H1 (cell line): Measurements from ENCODE around the gene ARHGAP10. TPM values are rescaled to one million over a fixed set of nuclear protein-coding genes. Genes with fewer than 3 reads are reported as not detected.

ENCODE experiments used
- CTCF ChIA-PET: fragments of 300-600 bp; sonication (Branson Sonifier 250); formaldehyde crosslinking; loops from one replicate; lab custom pipeline; 2021; ENCODE audit not compliant: partially characterized antibody; lab: Charles Lee
- POLR2A ChIA-PET: fragments of 300-600 bp; sonication (Branson Sonifier 250); formaldehyde crosslinking; loops from one replicate; lab custom pipeline; 2021; ENCODE audit warnings: inconsistent platforms; ENCODE audit not compliant: partially characterized antibody; lab: Charles Lee
- DNase-seq, 2 experiments: peaks; one replicate each; pipeline versions ENCODE4 v3.0.0 to v3.0.0-alpha.2; 2010 to 2022; ENCODE audit warnings: low spot score in 2 of 2, low read depth in 1 of 2, mixed read lengths in 1 of 2
- FAIRE-seq: peaks from 2 replicates; lab custom pipeline; 2011; peaks lifted over from hg19 to GRCh38; lab: Jason Lieb, UNC
- H2AFZ ChIP-seq: 2 replicates; pipeline ENCODE4 v1.8.1; 2012; ENCODE audit warnings: low read length, inconsistent platforms
- H2AK5ac ChIP-seq: 2 replicates; pipeline ENCODE4 v1.6.1; 2013; ENCODE audit warnings: low read depth, low read length
- H2BK120ac ChIP-seq: replicated peaks from 2 replicates; pipeline ENCODE3; 2013; ENCODE audit warnings: low read depth, low read length, inconsistent platforms
- H2BK12ac ChIP-seq: 2 replicates; pipeline ENCODE4 v1.6.1; 2013; ENCODE audit warnings: low read depth, low read length
- H2BK15ac ChIP-seq: 2 replicates; pipeline ENCODE4 v1.6.1; 2013; ENCODE audit warnings: low read length
- H2BK20ac ChIP-seq: 2 replicates; pipeline ENCODE4 v1.6.1; 2013; ENCODE audit warnings: low read length
- H2BK5ac ChIP-seq: 2 replicates; pipeline ENCODE4 v1.6.1; 2013; ENCODE audit warnings: low read depth, low read length
- H3K14ac ChIP-seq: 2 replicates; pipeline ENCODE4 v1.6.1; 2013; ENCODE audit warnings: inconsistent platforms; ENCODE audit not compliant: insufficient read length
- H3K18ac ChIP-seq: 2 replicates; pipeline ENCODE4 v1.6.1; 2013; ENCODE audit warnings: low read length; ENCODE audit errors: extremely low read depth
- H3K23ac ChIP-seq: 2 replicates; pipeline ENCODE4 v1.6.1; 2013; ENCODE audit warnings: inconsistent platforms; ENCODE audit not compliant: insufficient read length
- H3K23me2 ChIP-seq: 2 replicates; pipeline ENCODE4 v1.6.1; 2013; ENCODE audit warnings: low read depth, low read length
- H3K27ac ChIP-seq: 2 replicates; pipeline ENCODE4 v1.6.1; 2011; ENCODE audit warnings: low read depth, low read length, inconsistent platforms
- H3K27me3 ChIP-seq, 4 experiments: replicated peaks in 1 of 4; 1 replicate in 1 of 4; 2 replicates in 3 of 4; pipeline versions ENCODE4 v1.6.1 to v1.8.1; 2011 to 2013; ENCODE audit warnings: low read length in 3 of 4, mild to moderate bottlenecking in 3 of 4, inconsistent platforms in 2 of 4, mixed read lengths in 2 of 4, moderate library complexity in 1 of 4; ENCODE audit not compliant: control insufficient read depth in 3 of 4, insufficient read depth in 3 of 4; ENCODE audit errors: extremely low read depth in 1 of 4
- H3K36me3 ChIP-seq, 4 experiments: 2 replicates each; pipeline versions ENCODE4 v1.6.1 to v1.8.1; 2011 to 2013; ENCODE audit warnings: mild to moderate bottlenecking in 4 of 4, low read length in 3 of 4, moderate library complexity in 2 of 4, control low read depth in 1 of 4, inconsistent platforms in 1 of 4; ENCODE audit not compliant: insufficient read depth in 4 of 4, control insufficient read depth in 2 of 4
- H3K4ac ChIP-seq: replicated peaks from 2 replicates; pipeline ENCODE3; 2013; ENCODE audit warnings: low read length, low read depth, mixed read lengths, inconsistent platforms; ENCODE audit not compliant: insufficient read length
- H3K4me1 ChIP-seq, 4 experiments: replicated peaks in 1 of 4; 1 replicate in 1 of 4; 2 replicates in 3 of 4; pipeline versions ENCODE4 v1.6.1 to v1.8.1; 2011 to 2013; ENCODE audit warnings: low read length in 3 of 4, inconsistent platforms in 2 of 4, mixed read lengths in 1 of 4; ENCODE audit not compliant: insufficient read depth in 4 of 4, control insufficient read depth in 3 of 4
- H3K4me2 ChIP-seq, 2 experiments: 2 replicates each; pipeline versions ENCODE4 v1.6.1 to v1.8.1; 2011 to 2013; ENCODE audit warnings: low read depth in 2 of 2, low read length in 2 of 2, control low read depth in 1 of 2, inconsistent platforms in 1 of 2, mild to moderate bottlenecking in 1 of 2; ENCODE audit not compliant: insufficient read depth in 1 of 2
- H3K4me3 ChIP-seq, 4 experiments: fragments of 200-600, 300-600 bp in 1 of 4; sonication (generic), shearing (Covaris generic), sonication (Bioruptor Twin) in 1 of 4; 2 replicates each; pipeline versions ENCODE4 v1.5.1 to v1.8.1; 2011 to 2016; ENCODE audit warnings: low read length in 4 of 4, low read depth in 3 of 4, control low read depth in 2 of 4, inconsistent platforms in 2 of 4, mild to moderate bottlenecking in 2 of 4, mixed read lengths in 1 of 4, moderate library complexity in 1 of 4; ENCODE audit not compliant: insufficient read depth in 2 of 4; ENCODE audit errors: extremely low read depth in 1 of 4
- H3K56ac ChIP-seq: replicated peaks from 2 replicates; pipeline ENCODE3; 2013; ENCODE audit warnings: low read depth, mild to moderate bottlenecking, mixed read lengths, low read length, inconsistent platforms; ENCODE audit not compliant: insufficient read length
- H3K79me1 ChIP-seq: 2 replicates; pipeline ENCODE4 v1.6.1; 2013; ENCODE audit warnings: low read depth, low read length, control low read depth
- H3K79me2 ChIP-seq, 2 experiments: 2 replicates each; pipeline versions ENCODE4 v1.6.1 to v1.8.1; 2012 to 2013; ENCODE audit warnings: low read length in 2 of 2, mild to moderate bottlenecking in 2 of 2, inconsistent platforms in 1 of 2; ENCODE audit not compliant: insufficient read depth in 2 of 2, control insufficient read depth in 1 of 2
- H3K9ac ChIP-seq, 4 experiments: replicated peaks in 1 of 4; 1 replicate in 1 of 4; 2 replicates in 3 of 4; pipeline versions ENCODE4 v1.6.1 to v1.8.1; 2011 to 2013; ENCODE audit warnings: low read depth in 3 of 4, low read length in 3 of 4, control low read depth in 2 of 4, mild to moderate bottlenecking in 2 of 4, moderate library complexity in 2 of 4, inconsistent platforms in 1 of 4; ENCODE audit errors: extremely low read depth in 1 of 4
- H3K9me3 ChIP-seq, 2 experiments: 2 replicates each; pipeline versions ENCODE4 v1.6.1 to v1.8.1; 2012 to 2013; ENCODE audit warnings: mild to moderate bottlenecking in 2 of 2, moderate library complexity in 2 of 2, control low read depth in 1 of 2, inconsistent platforms in 1 of 2, low read depth in 1 of 2, low read length in 1 of 2, mixed read lengths in 1 of 2; ENCODE audit not compliant: insufficient read depth in 2 of 2
- H4K20me1 ChIP-seq, 2 experiments: replicated peaks in 1 of 2; 2 replicates each; pipeline versions ENCODE3 to v1.8.1; 2011 to 2013; ENCODE audit warnings: inconsistent platforms in 2 of 2, low read length in 2 of 2, mild to moderate bottlenecking in 1 of 2; ENCODE audit not compliant: insufficient read depth in 2 of 2, control insufficient read depth in 1 of 2
- H4K5ac ChIP-seq: 2 replicates; pipeline ENCODE4 v1.6.1; 2013; ENCODE audit warnings: low read length, low read depth, mixed read lengths, inconsistent platforms; ENCODE audit not compliant: insufficient read length
- H4K8ac ChIP-seq: 2 replicates; pipeline ENCODE4 v1.8.0; 2013; ENCODE audit warnings: mild to moderate bottlenecking, moderate library complexity, low read length, inconsistent platforms; ENCODE audit not compliant: insufficient read depth; ENCODE audit errors: extremely low read depth
- H4K91ac ChIP-seq: replicated peaks from 2 replicates; pipeline ENCODE3; 2013; ENCODE audit warnings: low read length, mixed read lengths, inconsistent platforms; ENCODE audit not compliant: insufficient read length
- WGBS, 2 experiments: shearing (Covaris generic) in 1 of 2; methylation state at CpG; one replicate each; pipeline versions ENCODE4 v1.1.6 to v1.1.7; 2013 to 2015; ENCODE audit warnings: low lambda C conversion rate in 2 of 2, mixed read lengths in 2 of 2, inconsistent platforms in 1 of 2, low coverage in 1 of 2, missing lambda C conversion rate in 1 of 2; ENCODE audit not compliant: insufficient replicate concordance in 2 of 2, insufficient coverage in 1 of 2, insufficient read length in 1 of 2; ENCODE audit errors: extremely low coverage in 1 of 2, missing lambda C conversion rate in 1 of 2; 5-methylcytosine and 5-hydroxymethylcytosine counted together
- polyA plus RNA-seq, 7 experiments: library from polyadenylated mRNA; depleted of rRNA in 3 of 7; stranded (reverse) in 5 of 7; unstranded in 2 of 7; fragments of >200 nt in 5 of 7; fragments of 200-250 nt in 2 of 7; gene quantifications; 1 replicate in 5 of 7; 2 replicates in 1 of 7; 4 replicates in 1 of 7; pipeline versions ENCODE4 v1.2.1 to v1.2.3, GENCODE V29; 2011 to 2013; ENCODE audit warnings: missing spikeins in 2 of 7, mixed read lengths in 2 of 7
- total RNA-seq: library from RNA; stranded (reverse); fragmentation: NEBNext Ultra II Directional; extraction: Animal tissue kit (Norgen Biotek cat#: 25700); gene quantifications from 2 replicates; pipeline ENCODE4 v1.2.1, GENCODE V29; 2021

The ARHGAP10 gene
- total and polyA plus RNA-seq, 2 of the 8 experiments (the other 6 are each of a cell fraction or from before 2014, with no cell fraction given) = 3.7 to 6.1 TPM

DNA sequence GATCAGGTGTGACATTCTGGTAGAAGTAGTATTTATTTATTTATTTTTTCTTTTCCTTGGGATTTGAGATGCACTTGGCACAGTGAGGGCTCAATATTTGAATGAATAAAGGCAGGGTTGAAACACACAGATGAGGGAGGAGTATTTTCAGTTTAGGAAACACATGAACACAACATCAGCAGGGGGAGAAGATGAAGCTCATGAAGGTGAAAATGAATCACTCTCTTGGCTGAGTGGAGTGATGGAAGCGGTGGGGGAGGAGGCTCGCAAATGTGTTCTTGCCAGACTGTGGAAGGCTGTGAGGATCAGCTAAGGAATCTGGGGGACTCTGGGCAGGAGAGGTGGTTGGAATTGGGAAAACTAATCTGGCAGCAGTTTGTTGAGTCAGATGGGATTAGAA, 55.3 kb downstream of the ARHGAP10 start:
- CTCF ChIA-PET = interaction anchor here (0.6 to 1.1 kb wide), 3 partner anchors 49 to 108 kb away, joined by 3 to 6 read pairs (median 3); no protein-coding TSS in a partner anchor
- no peak overlapping the region for H3K4me2 ChIP-seq
- H3K36me3 ChIP-seq = no peaks in the 10 kb centered on the region

More for the DNA sequence above, 55.3 kb downstream of the ARHGAP10 start:
- no peaks in the 10 kb centered on the region for H3K23me2 ChIP-seq
- H2AK5ac ChIP-seq = no peak overlapping the region
- no peak overlapping the region for H2AFZ ChIP-seq
- DNase-seq (no peak), FAIRE-seq (no peak)
- no peak overlapping the region for H2BK15ac ChIP-seq
- no peak overlapping the region for H3K4ac ChIP-seq
- H3K4me1 ChIP-seq = peaks cover 0 to 2% (median 0%) of the 10 kb centered on the region in 4 experiments; a peak in 1 of 7 replicates
- no peak overlapping the region for H3K18ac ChIP-seq
- no peak overlapping the region for H3K23ac ChIP-seq
- no peak overlapping the region for H2BK120ac ChIP-seq
- H2BK5ac ChIP-seq = no peak overlapping the region
- H3K4me3 ChIP-seq = no peak overlapping the region
- WGBS, 2 experiments = 79% methylated on average over 2 of the region's 2 CpGs; no CpG with 5 or more reads in 1 of the 2 experiments
- no peaks in the 10 kb centered on the region; the same call in 1 of the 2 replicates for H3K79me1 ChIP-seq
- H2BK12ac ChIP-seq = no peak overlapping the region
- H3K27ac ChIP-seq = no peak overlapping the region
- H3K9ac ChIP-seq = no peak overlapping the region
- no peak overlapping the region for H3K56ac ChIP-seq
- no peak overlapping the region for H3K14ac ChIP-seq
- no peak overlapping the region for H2BK20ac ChIP-seq
- H4K20me1 ChIP-seq = no peaks in the 10 kb centered on the region
- H3K27me3 ChIP-seq = no peaks in the 10 kb centered on the region
- no peaks in the 10 kb centered on the region for H3K9me3 ChIP-seq
- POLR2A ChIA-PET = no interaction called here
- no peaks in the 10 kb centered on the region for H3K79me2 ChIP-seq
- no peak overlapping the region for H4K8ac ChIP-seq
- no peak overlapping the region for H4K91ac ChIP-seq
- no peak overlapping the region for H4K5ac ChIP-seq
